Hematopoietic multipotent progenitor cell (in vitro differentiated cells): ENCODE data around the gene DCPS. TPM values are rescaled to one million over a fixed set of nuclear protein-coding genes. Genes with fewer than 3 reads are reported as not detected.
"Not testable (repeated sequence)": the region's sequence is repeated elsewhere in the genome, so short reads cannot be mapped to it uniquely, and the experiment has no call there.

Source experiments
- DNase-seq, 3 donors: peaks; one replicate each; pipeline ENCODE4 v3.0.0-alpha.2; 2011 to 2015; ENCODE audit warnings: low read depth in 2 of 3, low spot score in 2 of 3
- total RNA-seq: library from RNA; depleted of rRNA; stranded (reverse); fragments of >200 nt; gene quantifications from one replicate; pipeline ENCODE4 v1.2.3, GENCODE V29; 2012

Gene DCPS, protein sequence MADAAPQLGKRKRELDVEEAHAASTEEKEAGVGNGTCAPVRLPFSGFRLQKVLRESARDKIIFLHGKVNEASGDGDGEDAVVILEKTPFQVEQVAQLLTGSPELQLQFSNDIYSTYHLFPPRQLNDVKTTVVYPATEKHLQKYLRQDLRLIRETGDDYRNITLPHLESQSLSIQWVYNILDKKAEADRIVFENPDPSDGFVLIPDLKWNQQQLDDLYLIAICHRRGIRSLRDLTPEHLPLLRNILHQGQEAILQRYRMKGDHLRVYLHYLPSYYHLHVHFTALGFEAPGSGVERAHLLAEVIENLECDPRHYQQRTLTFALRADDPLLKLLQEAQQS
- 18.9 TPM for total RNA-seq

DNA sequence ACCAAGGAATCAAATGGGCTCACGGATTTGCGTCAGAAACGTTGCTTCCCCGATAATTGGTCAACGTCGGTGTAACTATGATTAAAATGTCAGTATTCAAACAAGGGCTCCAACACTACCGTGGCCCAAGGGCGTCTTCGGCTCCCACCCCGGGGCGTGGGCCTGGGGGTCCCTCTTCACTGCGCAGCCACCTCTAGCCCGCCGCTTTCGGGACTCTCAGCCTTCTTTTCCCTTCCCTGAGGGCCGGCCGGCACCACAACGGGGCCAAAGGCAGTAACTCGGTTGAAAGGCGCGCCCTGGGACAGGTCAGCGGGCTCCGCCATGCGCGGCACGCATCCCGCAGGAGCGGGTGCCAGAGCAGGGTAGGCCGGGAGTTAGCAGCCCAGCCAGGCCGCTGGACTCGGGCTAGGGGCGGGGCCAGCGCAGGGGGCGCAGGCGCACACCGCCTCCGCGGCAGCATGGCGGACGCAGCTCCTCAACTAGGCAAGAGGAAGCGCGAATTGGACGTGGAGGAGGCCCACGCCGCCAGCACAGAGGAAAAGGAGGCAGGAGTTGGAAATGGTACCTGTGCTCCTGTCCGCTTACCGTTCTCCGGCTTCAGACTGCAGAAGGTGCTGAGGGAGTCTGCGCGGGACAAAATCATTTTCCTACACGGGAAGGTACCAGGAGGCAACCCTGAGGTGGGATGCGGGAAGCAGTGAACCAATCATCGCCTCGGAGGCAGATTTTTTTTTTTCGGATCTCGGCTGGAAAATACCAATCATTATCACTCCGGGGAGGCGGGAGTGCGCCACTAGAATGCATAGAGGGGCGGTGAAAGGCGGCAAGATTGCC, at the start of gene DCPS:
TSS of gene DCPS (plus strand) at position 438 of the 834 bp plus-strand sequence. CDS start at position 459, 21 bp downstream.
- peak; percentile 69 to 85 (median 83) for DNase-seq

DNA sequence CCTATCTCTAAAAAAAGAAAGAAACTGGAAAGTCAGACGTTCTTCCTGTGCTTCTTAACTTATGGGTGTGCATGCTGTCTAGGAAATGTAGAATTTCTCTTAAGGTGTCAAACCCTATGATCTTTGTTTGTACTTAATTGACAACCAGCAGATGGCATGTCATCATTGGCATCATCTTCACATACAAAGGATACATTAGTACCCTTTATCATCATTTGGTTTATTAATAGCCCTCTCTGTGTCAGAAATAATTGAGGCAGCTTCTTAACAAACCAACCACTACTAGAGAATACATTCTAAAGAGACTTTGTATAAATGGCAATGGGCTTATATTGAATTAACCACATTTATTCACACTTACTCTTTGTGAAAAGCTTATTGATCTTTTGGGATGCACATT, 49.0 kb upstream of the DCPS start:
- no peak for DNase-seq

DNA sequence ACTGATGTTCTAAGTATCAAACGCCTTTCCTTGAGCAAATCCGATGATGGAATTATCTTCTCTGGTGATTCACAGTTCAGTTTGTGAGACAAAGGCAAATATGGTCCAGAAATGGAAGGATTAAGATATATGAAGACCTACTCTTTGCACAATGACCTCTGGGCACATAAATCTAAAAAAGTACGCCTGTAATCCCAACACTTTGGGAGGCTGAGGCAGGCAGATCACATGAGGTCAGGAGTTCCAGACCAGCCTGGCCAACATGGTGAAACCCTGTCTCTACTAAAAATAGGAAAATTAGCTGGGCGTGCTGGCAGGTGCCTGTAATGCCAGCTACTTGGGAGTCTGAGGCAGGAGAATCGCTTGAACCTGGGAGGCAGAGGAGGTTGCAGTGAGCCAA, 48.4 kb upstream of the DCPS start:
- not testable (repeated sequence) for DNase-seq

DNA sequence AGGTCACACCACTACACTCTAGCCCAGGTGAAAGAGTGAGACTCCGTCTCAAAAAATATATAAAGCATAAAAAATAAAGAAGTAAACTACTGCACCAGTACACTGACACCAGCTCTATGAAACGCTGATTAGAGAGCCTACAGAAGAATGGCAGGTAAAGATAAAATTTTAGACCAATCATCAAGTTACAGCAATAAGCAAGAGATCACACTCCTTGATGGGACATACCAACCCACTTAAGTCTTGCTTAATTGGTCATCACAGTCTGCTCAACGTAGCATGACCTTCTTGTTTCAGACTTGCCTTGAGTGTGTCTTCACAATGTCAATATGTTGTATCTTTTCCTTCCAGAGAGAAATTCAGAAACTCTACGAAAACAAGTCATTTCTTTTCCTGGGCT, 47.6 kb upstream of the DCPS start:
- no peak for DNase-seq

DNA sequence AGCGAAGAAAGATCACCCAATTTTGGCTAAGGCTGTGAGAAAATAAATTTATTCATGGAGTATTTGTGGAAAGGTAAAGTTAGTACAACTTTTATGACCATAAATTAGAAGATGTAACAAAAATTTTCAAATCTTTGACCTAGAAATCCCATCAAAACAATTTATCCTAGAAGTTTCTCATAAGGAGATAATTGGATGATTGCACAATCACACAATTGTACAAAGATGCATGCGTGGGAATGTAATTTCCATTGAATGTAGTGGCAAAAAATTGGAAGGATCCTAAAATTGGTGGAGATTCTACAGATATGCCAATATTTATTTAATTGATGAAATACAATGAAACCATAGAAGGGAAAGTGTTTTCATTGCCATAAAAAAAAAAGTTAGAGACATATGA, 46.7 kb upstream of the DCPS start:
- no peak for DNase-seq

DNA sequence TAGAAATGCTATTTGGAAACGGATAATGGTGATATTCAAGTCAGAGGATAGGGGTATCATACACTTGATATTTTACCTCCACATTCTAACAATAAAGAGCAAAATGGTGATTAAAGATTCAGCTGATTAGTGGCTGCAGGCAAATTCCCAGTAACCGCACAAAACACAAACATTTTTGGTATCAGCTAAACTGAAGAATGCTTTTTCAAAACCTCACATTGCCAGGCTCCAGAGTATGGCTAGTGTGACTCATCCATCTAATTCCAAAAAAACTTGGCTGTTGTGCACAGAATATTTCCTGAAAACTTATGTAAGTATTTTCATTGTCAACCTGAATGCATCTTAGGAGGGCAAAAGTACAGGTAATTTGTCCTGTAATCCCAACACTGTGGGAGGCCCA, 46.1 kb upstream of the DCPS start:
- DNase-seq = no peak

DNA sequence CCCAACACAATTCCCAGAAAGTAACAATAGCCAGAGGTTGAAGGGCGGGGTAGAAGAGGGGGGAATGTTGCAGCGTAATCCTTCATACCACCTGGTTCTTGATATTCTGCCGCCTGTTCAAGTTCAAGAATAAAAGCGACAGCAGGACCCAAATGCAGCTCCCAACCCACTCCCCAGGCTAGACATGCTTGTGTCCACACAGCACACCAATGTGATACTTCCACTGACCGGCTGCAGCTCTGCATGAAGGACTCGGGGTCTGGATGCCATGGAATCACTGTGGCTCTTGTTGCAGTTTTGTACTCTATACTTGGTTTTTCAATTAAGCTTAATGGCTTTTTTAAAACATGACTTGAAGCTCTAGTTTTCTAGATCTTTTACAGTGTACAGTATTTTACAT, 41.6 kb upstream of the DCPS start:
- no peak for DNase-seq

DNA sequence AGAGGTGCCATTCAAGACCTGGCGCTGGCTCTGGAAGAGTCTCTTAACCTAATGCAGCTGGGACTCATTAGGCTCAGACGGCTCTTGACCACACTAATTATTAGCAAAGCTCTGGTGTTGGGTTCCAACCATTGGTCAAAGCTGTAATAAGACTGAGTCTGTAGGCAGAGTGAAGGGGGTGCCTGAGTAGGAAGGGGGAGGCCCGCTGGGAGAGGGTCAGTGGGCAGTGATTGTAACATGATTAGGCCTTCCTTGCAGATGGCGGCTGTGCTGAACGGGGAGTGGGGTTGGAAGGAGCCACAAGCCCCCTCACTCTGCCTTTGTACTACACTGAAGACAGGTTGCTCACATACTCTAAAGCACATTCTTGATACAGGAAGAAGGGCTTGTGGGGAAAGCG, 40.4 kb upstream of the DCPS start:
- DNase-seq = no peak

DNA sequence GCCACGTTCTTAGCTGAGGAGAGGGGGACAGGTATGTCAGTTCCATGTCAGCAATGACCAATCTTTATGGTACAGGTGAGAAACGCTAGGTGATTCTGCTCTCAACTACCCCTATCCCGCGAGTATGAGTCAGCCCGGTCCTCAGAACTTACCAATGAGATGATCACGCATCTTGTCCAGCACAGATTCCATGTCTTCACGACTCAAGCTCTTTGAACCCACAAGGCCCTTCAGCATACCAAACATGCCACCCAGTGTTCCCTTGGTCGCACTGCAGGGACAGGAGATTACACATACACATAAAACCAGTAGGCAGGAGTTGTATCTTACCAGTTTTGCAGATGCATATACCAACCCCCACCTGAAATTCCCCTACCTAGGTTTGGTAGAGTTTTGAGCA, 38.0 kb upstream of the DCPS start:
- DNase-seq = peak in 1 of 3 donors; percentile 31

DNA sequence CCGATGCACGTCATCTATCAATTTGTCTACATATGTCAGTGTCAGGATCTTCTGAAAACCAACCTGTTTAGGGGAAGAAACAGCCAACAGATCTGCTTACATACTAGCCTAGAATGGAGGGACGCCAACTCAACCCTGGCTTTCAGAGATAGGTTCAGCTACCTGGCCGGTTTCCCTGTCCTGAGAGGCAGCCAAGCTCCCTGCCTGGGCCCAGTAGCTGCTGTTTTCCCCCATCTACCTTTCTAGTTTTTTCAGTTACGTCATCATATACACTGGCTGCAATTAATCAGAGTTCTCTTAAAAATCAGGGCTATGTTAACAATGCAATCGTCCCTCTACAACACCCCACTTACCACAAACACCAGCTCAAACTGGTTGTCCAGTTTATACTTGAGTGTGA, 36.2 kb upstream of the DCPS start:
- DNase-seq = no peak

DNA sequence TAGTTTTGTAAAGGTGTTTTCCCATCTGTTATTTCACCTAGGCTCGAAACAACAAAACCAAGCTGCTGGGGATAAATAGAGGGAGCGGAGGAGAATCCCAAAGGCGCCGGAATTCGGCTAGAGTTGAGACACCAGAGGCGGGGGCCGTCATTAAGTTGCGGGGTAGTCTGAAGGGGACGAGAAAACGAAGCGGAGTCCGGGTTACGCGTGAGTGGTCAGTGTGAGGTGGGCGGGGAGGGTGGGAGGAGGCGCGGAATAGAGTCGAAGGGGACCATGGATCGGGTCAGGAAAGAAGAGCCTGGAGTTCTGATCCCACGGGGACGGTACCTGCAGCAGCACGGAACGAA, 35.5 kb upstream of the DCPS start:
- peak in 1 of 3 donors; percentile 12 for DNase-seq

DNA sequence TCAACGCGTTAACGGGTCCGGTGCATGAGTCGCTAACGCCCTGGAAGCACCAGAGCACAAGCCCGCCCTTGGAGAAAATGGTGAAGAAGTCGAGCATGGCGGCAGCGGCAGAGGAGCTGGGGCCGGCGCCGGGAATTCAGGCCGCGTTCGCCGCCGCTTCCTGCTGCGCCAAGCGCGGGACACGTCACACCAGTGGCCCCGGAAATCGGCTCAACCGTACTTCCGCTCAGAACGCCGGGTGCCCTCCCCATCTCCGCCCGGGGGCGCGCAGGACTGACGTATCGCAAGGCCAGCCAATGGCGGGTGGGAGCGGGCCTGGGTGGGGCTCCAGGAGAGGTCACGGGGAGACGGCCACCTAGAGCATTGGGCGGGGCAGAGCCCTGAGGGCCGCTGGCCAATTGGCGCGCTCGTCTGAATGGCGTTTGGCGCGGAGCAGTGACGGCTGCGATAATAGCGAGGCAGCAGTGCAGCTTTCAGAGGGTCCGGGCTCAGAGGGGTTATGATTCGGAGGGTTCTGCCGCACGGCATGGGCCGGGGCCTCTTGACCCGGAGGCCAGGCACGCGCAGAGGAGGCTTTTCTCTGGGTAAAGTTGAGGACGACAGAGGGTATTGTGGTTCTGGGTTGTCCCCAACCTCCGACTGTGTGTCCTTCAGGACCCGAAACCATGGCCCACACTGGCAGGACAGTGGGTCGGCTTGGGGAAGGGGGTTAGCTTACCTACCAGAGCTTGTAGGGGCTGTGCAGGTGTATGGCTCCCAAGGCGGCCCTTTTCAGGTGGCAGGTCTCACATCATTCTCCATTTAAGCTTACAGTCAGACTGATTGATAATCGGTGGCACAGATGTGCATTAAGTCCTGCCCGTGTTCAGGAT, 34.9 kb upstream of the DCPS start, which contains the start of the genes FOXRED1 and SRPRA:
TSS of gene FOXRED1 (plus strand) at position 447 of the 872 bp plus-strand sequence. CDS start at position 500, 53 bp downstream.
TSS of gene SRPRA (minus strand) at position 188 of the 872 bp plus-strand sequence. CDS start at position 97, 91 bp downstream.
- peak; percentile 95 to 99 (median 99) for DNase-seq

DNA sequence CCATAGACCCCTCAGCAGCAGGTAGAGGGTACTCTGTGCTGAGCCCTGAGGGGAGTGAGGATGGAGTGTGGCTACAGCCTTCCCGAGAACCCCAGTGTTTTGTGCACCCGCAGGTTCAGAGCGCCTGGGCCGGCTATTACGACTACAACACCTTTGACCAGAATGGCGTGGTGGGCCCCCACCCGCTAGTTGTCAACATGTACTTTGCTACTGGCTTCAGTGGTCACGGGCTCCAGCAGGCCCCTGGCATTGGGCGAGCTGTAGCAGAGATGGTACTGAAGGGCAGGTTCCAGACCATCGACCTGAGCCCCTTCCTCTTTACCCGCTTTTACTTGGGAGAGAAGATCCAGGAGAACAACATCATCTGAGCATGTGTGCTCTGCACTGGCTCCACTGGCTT, 26.5 kb upstream of the DCPS start:
- DNase-seq = no peak

DNA sequence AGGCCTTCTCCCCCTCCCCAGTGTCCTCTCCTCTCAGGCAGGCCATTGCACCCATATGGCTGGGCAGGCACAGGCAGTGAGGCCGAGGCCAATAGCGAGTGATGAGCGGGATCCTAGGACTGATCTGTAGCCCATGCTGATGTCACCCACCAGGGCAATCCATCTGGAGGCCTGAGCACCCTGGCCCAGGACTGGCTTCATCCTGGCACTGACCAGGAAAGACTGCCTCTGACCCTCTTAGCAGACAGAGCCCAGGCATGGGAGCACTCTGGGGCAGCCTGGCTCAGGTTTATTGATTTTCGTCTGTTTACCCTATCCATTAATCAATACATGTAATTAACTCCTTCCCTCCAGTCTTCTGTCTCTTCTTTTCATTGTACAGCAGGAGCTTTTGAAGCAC, 26.1 kb upstream of the DCPS start:
- DNase-seq = no peak

DNA sequence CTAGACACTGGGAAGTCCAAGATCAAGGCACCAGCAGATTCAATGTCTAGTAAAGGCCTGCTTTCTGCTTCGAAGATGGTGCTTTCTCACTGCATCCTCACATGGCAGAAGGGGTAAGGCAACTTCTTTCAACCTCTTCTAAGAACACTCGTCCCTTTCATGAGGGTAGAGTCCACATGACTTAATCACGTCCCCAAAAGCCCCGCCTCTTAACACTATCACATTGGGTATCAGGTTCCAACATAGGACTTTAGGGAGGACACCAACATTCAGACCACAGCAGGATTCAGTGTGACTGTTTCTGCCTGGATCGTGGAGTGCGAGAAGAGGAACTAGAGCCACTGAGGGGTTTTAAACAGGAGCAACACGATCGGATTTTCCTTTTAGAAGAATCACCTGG, 24.7 kb upstream of the DCPS start:
- no peak for DNase-seq

DNA sequence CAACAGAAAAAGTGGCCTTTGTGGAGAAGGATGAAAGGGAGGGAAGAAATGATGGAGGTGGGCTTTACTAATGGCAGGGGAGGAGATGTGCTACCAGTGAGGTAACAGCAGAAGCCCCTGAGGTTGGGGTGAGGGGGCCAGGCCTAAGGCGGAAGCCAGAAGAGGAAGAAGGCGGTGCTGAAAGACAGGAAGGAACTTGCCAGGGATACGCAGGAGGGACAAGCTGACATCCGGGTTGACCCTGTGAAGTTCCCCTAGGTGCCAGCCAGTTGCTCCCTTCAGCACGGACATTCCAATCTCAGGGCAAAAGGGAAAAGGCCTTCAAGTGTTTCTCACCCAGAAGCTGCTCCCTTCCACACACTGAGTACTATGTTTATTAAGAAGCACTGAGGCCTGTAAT, 23.3 kb upstream of the DCPS start:
- no peak for DNase-seq

DNA sequence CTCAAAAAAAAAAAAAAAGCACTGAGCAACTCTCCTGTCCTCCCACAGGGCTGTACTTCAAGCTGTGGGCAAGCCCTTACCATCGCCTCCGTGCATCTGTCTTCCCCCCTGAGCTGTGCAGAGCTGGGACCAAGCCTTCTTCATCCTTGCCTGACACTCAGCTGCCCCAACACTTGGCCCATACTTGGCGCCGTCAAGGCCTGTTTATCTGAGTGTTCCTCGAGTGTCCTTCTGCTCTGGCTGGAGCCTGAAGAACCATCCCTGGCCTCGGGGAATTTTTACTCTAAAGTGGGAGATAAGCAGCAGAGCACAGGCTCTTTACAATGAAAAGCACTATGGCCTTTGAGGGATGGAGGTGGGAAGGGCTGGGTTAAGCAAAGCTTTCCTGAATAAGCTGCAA, 22.6 kb upstream of the DCPS start:
- no peak for DNase-seq

DNA sequence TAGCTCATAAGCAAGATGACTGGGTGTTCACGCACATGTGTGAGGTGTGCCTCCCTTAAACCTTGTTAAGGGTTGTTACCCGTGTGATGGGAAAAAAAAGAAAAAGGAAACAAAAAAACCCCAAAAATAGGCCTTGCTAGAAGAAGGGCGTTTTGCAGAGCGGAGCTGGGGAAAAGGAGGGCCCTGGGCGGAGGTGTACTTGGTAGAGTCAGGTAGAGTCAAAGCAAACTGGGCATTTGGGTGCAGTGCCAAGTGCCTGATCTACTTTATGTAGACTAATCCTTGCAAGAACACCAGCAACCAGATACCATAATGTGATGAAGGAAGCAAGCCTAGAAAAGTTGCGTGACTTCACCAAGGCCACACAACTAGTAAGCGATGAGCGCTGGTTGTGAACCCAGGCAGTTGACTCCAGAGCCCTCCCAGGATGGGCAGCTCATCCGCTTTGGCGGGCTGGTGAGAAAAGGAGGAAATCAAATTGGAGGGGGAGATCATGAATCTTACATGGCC, 22.1 kb upstream of the DCPS start:
- no peak for DNase-seq

DNA sequence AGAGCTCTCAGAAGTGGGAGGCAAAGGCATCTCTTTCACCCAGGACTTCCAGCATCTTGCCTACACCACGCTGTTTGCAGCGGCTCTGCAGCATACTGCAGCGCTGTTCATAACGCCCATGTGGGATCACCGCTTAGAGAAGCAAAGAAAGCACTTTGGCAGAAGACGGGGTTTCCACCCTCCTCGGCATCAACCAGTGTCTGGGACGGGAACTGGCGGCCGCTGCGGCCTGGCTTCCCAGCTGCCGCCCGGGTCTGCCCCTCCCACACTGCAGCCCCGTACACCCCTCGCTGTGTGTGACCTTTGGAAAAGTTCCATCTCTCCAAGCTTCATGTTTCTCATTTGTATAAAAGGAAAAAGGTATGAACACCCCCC, 21.5 kb upstream of the DCPS start:
- peak in 2 of 3 donors; percentile 32 to 36 for DNase-seq

DNA sequence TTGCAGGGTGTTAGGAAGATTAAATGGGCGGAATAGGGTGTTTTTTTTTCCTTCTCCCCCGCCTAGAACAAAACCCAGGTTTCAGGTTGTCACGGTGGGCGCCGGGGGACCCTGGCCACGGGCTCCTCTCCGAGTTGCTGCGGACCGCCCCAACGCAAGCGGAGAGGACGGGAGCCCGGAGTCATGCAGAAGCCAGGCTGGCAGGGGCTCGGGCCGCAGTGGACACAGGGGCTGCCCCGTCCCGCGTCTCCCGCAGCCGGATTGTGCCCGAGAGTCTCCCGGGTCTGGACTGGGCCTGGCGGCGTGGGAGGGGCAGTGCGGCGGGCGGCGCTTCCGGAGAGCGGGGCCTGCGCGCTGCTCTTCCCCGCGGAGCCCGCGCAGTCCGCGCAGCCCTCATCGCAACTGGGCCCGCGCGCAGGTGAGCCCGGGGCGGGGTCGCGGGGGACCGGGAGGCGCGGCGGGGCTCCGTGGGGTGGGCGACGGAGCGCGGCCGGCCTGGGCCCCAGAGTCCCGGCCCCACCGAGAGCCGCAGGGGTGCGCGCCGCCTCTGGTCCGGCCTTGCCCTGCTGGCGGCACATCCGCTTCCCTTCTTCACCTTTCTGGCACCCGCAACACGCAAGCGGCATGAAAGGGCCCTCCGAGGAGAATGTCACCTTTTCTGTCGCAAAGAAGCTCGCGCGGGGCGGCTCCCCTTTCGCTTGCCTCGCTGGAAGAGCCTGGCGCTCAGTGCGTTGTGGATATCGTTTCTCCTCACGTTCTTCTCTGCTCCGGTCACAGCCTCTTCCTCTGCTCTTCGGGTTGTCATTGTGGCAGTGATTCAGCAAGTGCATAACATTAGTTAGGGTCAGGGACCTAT, 20.9 kb upstream of the DCPS start, which contains the start of gene TIRAP:
TSS of gene TIRAP (plus strand) at position 358 of the 856 bp plus-strand sequence. CDS start 7,802 bp downstream, outside the sequence.
- DNase-seq = peak in 2 of 3 donors; percentile 50 to 54
